HG03064 (cell line): Measurements from ENCODE around the gene OR56B4.
"Not testable (repeated sequence)": the region's sequence is repeated elsewhere in the genome, so short reads cannot be mapped to it uniquely, and the experiment has no call there.

ENCODE experiments used
- ATAC-seq: cut with Tn5 transposase; IDR thresholded peaks from one replicate; pipeline ENCODE4 v1.9.1; 2021; ENCODE audit warnings: low read depth; ENCODE audit not compliant: unreplicated experiment

Gene OR56B4, protein sequence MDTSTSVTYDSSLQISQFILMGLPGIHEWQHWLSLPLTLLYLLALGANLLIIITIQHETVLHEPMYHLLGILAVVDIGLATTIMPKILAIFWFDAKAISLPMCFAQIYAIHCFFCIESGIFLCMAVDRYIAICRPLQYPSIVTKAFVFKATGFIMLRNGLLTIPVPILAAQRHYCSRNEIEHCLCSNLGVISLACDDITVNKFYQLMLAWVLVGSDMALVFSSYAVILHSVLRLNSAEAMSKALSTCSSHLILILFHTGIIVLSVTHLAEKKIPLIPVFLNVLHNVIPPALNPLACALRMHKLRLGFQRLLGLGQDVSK

DNA sequence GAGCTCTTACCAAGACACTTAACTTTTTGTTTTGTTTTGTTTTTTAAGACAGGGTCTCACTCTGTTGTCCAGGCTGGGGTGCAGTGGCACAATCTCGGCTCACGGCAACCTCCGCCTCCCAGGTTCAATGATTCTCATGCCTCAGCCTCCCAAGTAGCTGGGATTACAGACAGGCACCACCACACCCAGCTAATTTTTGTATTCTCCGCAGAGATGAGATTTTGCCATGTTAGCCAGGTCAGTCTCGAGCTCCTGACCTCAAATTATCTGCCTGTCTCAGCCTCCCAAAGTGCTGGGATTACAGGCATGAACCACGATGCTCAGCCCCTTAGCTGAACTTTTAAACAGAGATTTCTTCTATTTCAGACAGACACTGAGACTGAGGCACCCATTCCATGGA lies at the start of gene OR56B4:
TSS of gene OR56B4 (plus strand) at position 301 of the 400 bp plus-strand sequence. CDS start at position 396, 95 bp downstream.
- not testable (repeated sequence) for ATAC-seq

DNA sequence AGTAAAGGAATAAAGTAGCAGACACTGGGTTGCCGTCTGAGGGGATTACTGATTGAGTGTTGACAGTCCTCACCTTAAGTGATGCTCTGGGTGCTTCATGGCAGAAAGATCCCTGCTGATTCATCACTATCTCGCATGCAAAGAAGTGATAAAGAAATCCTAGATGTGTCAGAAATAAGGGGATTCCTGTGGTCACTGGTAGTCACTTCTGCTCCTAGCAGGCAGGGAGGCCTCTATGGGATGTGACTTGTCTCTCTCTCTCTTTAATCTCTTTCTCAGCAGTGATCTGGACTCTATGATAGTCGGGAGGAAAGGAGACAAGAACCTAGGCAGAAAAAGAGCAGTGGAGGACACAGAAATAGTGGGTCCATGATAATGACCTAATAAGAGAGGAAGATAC lies 46.0 kb upstream of the OR56B4 start:
- no peak for ATAC-seq

- no peak for ATAC-seq
These were observed 44.7 kb upstream of the OR56B4 start for GRCh38 chr11:6062691-6063358.

DNA sequence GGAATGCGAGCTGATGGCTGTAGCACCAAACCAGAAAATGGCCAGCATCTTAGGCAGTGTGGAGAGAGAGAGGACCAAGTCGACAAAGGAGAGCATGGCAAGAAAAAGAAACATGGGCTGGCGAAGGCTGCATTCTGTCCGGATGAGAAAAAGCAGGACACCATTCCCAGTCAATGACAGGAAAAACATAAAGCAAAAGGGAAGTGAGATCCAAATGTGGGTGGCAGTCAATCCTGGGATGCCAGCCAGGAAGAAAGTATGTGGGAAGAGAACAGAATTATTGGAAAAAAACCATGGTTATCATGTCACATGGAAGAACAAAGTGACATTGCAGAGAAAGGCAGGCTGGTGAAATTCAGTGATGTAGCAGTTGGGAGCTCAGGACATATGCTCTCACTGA lies 40.0 kb upstream of the OR56B4 start:
- ATAC-seq, result no peak

GRCh38 chr11:6076443-6076842 lies 31.0 kb upstream of the OR56B4 start:
- ATAC-seq, result not testable (repeated sequence)

GRCh38 chr11:6077723-6078122 lies 29.8 kb upstream of the OR56B4 start:
- no peak for ATAC-seq

DNA sequence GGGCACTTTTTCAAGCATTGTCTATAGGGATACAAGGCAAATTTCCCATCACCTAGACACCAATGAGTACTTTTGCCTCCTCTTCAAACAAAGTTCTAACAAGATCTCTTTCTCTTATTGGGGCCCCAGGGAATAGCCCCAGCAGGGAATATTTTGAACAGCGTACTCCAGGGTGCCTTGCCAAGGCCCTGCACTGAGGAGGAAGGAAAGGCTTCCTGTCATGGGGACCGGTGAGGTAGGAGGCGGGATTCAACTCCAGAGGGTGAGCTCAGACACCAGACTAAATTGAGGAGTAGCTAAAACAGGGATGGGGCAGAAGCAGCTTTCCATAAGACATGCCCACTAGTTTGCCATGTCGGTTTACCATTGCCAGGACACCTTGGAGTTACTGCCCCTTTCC lies 28.0 kb upstream of the OR56B4 start:
- ATAC-seq, result no peak

GRCh38 chr11:6083129-6083528 lies 24.4 kb upstream of the OR56B4 start:
- no peak for ATAC-seq

DNA sequence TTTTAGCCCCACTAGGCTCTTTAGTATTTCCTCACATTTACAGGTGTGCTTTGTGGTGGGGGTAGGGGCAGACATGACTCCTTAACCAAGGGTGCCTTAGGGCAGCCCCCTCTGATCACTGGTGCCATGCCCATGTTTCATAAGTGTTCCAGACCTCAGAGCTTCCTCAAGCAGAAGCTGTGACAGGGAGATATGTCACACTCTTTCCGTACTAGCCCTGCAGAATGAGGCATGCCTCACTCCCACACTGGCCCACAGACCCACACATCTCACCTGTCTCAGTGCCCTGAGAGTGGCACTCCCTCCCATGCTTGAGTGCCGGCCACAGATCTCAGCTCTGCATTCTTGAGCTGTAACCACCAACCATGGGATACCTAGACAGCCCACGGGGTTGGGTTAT lies 22.9 kb upstream of the OR56B4 start:
- no peak for ATAC-seq

DNA sequence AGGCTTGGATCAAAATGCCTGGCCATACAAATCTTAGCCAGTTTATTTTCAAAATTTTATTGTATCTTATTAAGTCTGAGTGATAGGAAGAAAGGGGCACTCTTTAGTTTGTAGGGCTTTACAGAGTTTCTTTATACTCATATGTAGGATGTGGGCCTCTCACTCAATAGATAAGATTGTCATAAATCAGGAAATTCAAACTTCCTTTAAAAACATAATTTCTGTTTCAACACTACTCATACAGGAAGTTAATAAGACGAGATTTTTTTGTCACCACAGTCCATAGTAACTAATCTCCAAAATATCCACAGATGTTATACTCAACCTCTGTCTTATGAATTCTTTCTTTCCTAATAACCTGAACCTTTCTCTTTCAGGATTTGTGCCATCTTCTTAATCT lies 13.3 kb upstream of the OR56B4 start:
- no peak for ATAC-seq

GRCh38 chr11:6095798-6096197 lies 11.7 kb upstream of the OR56B4 start:
- ATAC-seq, result no peak

DNA sequence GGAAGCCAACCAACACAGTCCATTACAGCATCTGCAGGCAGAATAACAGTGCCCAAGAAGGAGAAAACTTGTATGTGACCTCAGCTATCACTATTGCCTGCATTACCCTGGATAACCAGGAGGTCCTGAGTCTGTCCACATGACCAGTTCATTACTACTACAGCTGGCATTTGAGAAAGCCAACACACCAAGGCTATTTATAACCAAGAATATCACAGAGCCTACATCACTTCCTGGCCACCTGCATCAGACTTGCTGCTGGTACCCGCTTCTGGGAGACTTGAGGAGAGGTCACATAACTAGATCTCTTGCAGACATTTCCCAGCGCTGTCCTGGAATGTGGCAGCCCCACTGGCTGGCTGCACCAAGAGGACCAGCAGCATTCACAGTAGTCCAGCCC lies 11.1 kb upstream of the OR56B4 start:
- ATAC-seq, result no peak

DNA sequence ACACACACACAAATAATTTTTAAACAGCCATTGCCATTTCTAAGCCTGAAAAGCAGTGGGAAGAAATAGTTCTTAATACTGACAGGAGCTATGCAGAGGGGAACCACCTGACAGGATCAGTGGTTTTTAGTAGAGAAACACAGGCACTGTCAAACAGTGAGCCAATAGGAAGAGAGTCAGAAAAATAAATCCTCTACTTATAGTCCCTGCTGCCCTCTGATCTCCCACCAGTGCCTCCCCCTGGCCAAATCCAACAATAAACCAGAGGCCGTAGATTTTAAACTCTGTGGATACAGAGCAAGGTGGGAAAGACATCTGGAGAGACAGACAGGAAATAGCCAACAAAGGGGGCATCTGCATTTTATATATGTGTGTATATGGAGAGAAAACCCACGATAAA lies 7.9 kb upstream of the OR56B4 start:
- no peak for ATAC-seq

DNA sequence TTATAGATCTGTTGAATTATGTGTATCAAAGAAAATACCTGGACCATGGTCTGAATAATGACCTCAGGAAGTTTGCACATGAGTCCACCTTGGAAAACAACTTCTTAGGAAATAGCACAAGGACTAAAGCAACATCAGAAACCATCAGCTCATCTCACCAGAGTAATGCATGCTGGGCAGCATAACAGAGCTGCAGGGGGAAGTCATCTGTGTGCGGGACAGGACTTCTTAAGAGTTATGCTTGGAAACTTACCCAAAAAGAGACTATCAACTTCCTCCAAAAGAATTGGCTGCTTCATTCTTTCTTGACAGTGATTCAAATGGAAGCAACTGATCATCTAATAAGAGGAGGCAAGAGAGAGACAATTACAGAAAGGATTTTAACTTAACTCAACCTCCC lies 2.5 kb downstream of the OR56B4 start:
- ATAC-seq, result no peak

DNA sequence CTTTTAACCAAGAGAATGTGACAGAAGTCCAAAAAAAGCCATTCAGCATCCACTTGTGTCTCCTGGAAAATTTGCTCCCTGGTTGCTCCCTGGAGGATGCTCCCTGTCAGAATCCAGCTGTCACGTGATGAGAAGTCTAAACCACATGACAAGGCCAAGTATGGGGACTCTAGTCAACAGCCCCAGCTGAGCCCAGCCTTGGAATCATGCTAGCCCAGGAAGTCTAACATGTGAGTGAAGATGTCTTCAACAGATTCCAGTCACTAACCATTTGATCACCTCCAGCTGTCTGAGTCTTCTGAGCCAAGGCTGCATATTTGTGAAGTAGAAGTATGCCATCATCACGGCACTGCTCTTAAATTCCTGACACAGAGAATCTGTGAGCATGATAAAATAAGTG lies 4.2 kb downstream of the OR56B4 start:
- ATAC-seq, result no peak

DNA sequence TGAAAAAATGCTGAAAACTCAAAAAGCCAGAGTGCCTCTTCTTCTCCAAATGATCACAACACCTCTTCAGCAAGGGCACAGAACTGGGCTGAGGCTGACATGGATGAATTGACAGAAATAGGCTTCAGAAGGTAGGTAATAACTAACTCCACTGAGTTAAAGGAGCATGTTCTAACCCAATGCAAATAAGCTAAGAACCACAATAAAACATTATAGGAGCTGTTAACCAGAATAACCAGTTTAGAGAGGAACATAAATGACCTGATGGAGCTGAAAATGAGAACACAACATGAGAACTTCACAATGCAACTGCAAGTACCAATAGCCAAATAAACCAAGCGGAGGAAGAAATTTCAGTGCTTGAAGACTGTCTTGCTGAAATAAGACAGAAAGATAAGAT lies 9.2 kb downstream of the OR56B4 start:
- no peak for ATAC-seq

DNA sequence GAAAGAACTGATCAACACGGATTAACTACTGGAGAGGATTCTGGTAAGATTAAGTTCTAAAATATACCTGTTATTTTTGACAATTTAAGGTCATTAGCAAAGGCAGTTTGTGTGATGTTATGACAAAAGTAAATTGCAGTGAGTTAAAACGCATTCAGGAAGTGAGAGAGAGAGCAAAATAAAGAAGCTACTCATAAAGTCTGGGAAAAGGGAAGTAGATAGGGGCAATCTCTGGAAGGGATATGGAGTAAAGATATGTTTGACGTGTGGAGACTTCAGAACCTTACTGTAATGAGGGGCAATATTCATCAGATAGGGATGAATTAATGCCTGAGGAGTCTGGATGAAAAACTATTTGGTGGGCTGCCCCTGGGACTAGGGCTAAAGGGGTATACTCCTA lies 16.8 kb downstream of the OR56B4 start:
- ATAC-seq, result no peak

DNA sequence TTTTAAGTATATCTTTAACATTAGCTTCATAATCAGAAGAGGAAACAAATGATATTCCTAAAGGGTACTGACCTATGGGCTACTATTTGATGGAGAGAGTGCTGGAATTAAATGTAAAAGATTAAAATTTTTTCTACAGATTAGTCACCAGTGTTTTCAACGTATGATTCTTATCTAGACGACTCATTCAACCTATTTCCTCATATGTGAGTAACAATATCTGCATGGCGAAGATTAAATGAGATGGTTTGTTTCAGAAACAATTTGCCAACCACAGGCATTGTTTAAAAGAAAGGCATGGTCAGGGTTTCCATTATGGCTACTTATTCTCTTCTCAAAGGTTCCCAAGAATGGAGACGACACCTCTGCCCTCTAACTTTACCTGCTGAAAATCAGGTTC lies 20.4 kb downstream of the OR56B4 start:
- no peak for ATAC-seq

DNA sequence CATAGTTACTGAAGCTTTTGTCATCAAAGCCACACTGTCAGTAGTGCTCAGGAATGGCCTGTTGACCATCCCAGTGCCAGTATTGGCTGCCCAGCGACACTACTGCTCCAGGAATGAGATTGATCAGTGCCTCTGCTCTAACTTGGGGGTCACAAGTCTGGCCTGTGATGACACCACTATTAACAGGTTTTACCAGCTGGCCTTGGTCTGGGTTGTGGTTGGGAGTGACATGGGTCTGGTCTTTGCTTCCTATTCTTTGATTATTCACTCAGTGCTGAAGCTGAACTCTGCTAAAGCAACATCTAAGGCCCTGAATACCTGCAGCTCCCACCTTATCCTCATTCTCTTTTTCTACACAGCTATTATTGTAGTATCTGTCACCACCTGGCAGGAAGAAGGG lies 21.5 kb downstream of the OR56B4 start:
- no peak for ATAC-seq

DNA sequence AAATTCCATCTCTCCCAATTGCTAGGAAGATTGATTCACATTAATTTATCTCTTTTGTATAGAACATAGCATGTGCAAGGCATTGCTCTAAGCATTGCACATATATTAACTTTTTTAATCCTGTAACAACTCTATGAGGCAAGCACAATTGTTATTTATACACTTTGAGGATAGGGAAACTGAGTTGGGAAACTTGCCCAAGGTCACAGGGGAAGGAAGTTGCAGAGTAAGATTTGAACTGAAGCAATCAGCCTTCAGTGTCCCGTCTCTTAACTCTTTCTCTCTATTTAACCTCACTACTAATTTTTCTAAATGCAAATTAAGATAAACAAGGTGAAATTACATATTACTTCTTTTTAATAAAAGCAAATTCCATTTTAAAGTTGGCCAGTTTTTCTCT lies 22.2 kb downstream of the OR56B4 start:
- no peak for ATAC-seq

DNA sequence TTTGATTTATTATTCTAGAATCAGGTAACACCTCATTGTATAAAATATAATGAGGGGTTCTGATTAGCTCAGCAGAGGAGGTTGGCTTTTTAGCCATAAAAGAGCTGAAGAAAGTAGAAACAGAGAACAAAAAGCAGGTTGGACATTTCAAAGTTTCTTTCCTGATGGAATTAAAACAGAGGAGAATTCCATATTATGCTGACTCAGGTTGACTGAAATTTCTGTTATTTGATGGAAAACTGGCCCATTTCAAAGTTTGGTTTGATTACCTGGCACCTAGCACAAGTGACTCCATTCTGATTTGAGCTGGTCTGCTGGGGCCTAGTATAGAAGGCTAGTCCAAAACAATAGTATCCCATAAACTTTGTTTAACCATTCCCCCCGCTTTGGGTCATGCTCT lies 24.9 kb downstream of the OR56B4 start:
- ATAC-seq, result no peak

GRCh38 chr11:6135936-6136335 lies 28.5 kb downstream of the OR56B4 start:
- not testable (repeated sequence) for ATAC-seq
